Fibroblast of skin of left biceps (primary cell): ENCODE data around the gene TRMT61A.

Source experiments
- DNase-seq, 2 experiments: peaks; one replicate each; pipeline ENCODE4 v3.0.0-alpha.2; 2013; ENCODE audit warnings: low read depth in 2 of 2

Gene TRMT61A

DNA sequence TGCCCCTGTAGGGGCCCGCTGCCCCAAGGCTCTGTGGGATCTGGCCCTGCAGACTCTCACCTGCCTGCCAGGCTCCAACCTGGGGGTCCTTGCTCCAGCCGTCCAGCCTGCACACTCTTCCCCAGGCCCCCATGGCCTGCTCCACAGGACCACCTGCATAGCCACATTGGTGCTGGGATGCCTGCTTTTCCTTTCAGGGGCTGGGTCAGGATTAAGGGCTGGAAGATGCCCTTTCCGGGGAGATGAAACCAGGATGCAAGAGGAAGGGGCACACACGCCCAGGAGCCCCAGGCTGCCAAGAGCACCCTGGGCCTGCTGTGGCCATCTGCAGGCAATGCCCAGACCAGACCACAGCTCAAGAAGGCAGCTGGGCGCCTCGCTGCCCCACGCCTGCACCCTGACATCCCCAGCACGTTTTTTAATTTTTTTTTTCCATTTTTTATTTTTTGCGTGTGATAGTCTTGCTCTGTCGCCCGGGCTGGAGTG is 18.5 kb downstream of the TRMT61A start:
- no peak for DNase-seq

DNA sequence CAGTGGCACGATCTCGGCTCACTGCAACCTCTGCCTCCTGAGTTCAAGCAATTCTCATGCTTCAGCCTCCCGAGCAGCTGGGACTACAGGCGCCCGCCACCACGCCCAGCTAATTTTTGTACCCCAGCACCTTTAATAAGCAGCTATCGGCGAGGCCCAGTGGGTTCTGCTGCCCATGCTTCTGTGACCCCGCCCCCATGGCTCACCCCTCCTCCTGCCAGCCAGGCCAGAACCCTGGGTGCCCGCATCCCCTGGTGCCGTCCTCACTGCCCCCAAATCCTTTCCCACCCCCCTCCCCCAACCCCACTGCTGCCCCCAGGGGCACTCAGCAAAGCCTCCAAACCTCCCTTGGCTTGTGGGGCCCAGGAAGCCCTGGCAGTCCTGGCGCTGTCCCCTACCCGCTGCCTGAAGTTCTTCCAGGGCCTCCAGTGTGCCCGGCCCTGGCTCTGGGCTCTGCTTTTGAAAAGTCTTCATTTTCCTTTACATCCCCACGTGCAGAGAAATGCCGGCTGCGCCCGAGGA is 19.0 kb downstream of the TRMT61A start:
- DNase-seq: no peak

DNA sequence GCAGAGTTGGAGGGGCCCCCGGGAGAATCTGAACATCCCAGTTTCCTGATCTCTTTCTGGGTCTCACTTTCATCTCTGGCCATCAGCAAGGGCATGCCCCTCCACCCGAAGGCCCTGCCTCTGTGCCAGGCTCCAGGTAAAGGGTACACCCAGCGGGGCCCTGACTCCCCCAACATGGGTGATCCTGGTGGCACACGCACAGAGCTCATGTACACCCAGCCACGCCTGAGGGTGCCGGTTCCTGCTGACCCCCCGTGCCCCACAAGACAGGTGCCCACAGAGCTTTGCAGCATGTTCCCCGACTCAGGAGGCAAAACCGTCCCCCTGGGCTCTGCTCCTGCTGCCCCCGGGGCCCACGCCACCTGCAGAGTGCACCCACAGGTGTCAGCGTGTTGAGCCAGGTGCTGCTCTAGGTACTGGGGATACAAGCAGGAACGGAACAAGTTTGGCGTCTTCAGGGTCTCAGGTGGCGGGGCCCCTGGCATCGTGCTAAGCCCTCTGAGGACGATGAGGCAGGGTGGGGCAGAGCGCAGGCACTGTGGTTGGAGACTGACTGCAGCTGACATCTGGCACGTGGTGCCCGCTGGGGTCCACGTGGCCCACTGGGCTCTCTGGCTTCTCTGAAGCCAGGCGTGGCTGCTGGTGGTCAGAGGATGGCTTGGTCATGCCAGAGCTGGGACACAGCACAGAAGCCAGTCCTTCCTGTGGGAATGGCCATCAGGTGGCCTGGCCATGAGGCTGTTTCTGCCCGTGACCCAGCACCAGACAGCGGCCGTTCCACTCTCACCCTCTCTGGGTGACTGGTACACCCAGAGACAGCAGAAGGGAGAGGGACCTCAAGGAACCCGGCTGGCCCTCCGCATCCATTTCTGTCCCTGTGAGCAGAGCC is 19.7 kb downstream of the TRMT61A start:
- DNase-seq: no peak

DNA sequence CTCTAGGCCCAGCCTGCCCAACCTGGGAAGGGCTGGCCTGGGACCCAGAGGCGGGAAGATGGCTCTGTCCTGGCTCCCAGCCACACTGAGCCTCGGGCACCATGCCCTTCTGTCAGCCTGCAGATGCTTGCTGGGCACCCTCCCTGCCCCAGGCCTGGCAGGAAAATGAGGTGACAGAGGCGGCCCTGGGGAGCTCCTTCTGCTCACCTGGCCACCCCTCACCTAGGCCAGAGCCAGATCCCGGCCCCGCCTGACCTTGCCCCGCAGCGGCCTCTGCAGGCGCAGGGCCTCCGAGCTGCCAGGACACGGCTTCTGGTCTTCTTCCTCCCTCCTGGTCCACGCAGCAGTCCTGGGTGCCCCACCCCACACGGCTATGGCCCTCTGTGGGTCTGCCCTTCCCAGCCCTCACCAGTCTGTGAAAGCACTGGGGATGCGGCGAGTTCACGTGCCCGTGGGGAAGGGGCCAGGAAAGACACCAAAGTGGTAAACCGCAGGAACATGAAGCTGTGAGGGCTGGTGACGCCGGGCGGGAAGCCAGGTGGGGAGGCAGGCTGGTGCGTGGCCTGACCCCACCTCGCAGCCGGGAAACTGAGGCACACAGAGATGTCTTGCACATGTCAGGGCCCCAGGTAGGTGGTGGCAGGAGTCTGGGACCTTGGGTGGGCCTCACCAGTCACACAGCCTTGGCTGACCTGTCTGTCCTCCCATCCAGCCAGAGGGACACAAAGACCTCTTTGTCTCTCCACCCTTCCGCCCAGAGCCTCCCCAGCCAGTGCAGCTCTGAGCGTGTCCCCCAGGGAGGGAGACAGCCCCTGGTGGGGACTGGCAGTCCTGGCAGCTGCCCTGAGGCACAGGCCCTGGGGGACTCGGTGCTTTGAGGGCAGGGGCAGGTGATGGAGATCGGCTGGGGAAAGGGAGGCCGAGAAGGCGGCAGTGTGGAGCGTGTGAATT is 20.6 kb downstream of the TRMT61A start:
- DNase-seq: no peak

DNA sequence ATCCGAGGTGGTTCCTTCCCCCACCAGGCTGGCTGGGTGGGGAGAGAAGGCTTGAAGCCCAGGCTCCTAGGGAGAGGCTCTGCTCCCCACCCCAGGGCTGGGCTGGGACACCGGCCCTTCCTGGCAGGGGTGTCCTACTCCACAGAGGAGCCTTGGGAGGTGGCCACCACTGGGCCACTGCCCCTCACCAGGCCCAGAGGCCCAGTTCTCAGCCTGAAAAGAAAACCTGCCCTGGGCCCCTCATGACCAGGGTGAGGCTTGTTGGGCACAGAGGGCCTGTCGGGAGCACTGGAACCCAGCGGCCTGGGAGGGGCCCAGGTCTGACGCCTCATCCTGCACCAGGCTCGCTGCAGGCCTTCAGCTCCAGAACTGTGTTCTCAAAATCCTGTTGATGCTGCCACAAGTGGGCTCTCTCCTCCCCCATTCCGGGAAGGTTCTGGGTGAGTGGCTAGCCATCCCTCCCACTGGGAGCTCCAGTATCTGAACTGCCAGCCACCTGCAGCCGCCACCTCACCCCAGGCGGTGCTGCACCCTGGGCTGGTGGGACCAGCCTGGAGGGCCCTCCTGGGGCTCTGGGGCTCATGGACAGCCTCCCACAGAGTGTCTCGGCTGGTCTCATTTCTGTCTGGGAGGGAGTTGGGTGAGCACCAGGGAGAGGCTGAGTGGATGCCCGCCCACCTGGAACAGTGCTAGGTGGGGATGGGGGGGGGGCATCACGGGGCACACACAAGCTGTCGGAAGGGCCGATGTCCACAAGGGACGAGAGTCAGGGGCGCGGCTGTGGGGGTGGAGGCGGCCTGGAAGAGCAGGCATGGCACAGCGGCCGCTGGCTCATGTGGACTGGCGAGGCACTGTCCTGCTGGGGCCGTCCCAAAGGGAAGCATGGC is 21.7 kb downstream of the TRMT61A start:
- DNase-seq: no peak

GRCh38 chr14:103551338-103551762 is 22.4 kb downstream of the TRMT61A start:
- no peak for DNase-seq

GRCh38 chr14:103552011-103552845 is 23.2 kb downstream of the TRMT61A start:
- DNase-seq: no peak

- no peak for DNase-seq
Observed at GRCh38 chr14:103552846-103553210, 23.8 kb downstream of the TRMT61A start.

- DNase-seq: no peak
Observed at GRCh38 chr14:103555559-103556337, 26.8 kb downstream of the TRMT61A start.

DNA sequence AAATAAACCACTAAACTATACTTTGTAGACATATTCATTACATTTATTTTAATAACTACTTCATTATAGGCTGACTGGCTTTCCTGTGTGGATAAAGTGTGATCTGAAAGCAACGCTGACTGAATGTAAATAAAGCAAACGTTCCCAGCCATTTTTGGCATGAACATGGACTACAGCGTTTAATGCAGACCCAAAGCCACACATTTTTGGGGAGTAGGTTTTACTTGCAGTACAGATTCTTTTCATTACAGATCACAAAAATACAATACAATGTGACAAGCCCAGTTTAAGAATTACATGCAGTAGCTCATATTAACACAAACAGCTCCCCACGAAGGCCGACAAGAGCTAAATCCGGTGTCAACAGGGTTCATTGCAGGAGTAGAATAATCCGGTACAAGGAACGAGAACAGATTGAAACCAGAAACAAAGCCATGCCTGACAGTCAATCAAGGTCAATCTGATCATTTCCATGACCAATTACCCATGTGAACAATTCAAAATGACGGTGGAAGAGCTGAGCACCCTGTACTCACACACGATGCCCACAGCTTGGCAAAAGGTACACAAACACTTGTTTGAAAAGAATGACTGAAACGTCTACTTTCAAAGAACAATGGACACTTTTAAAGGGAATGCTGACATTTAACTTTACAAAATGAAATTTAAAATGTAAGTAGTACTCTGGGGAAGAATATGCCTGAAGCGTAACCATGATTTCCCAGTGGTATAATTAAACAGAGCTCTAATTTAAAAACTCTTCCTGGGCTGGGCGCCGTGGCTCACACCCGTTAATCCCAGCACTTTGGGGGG is 28.2 kb downstream of the TRMT61A start:
- no peak for DNase-seq

- no peak for DNase-seq
Observed at GRCh38 chr14:103558071-103558882, 29.3 kb downstream of the TRMT61A start.

DNA sequence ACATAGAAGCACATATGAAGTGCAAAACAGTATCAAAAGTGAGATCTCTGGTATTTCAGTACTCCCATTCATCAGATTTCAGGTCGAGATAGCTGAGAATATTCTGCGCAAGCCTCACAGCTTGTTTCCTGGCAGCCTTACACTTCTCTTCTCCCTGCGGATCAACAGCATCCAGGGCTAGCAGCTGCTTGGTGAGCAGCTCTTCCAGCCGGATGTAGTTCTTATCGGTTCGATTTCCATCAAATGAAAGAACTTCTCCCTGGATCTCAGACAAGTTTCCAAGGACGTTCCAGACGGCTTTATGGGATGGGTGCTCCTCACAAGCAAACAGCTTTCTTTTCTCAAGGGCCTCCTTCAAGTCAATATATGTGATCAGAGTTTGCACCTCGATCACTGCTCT is 30.8 kb downstream of the TRMT61A start:
- no peak for DNase-seq

DNA sequence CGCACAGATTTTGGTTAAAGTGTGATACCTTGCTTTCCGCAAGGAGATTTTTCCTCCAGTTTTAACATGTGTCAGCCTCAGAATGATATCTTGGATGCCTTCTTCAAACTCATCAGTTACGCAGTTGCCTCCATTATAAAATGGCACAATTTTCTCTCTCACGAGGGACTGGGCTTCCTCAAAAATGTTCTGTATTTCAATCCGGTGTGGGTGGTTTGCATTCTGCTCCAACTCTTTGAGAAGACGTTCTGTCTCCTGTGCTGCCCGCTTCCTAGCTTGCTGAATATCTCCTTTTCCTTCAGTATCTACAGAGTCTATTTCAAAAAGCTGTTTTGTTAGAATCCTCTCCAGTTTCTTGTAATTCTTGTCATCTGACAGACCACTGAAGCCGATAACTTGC is 31.7 kb downstream of the TRMT61A start:
- no peak for DNase-seq

DNA sequence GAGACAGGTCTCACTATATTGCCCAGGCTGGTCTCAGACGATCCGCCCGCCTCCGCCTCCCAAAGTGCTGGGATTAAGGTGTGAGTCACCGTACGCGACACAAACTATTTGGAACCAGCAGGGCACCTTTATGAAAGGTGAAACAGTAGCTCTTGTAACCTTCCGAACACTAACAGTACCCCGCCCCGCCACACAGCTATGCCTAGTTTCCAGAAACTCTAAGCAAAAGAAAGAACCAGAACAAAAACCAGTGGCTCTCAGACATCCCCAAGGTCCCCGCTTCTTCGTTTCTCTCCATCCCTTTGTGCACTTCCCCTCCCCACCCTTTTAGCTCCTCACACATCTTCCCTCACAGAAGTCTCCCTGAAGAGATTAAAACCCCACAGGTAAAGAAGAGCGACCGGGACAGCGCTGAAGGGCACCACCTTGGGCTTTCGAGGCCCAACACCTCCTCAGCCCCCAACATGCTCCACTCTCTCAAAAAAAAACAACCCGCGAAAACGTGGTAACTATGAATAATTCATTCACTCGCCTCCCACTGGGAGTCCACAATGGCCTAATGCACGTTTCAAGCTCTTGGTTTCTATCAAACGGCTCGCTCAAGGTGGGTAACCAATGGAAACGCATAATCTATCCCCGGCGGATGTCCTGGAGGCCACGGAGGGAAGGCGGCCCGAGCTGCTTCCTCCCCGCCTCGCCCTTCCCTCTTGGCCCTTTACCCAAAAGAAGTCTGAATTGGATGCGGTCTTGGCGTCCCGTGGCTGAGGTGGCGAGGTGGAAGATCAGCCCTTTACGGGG is 32.6 kb downstream of the TRMT61A start:
- no peak for DNase-seq

GRCh38 chr14:103562179-103562428 is 33.1 kb downstream of the TRMT61A start:
- DNase-seq: no peak

DNA sequence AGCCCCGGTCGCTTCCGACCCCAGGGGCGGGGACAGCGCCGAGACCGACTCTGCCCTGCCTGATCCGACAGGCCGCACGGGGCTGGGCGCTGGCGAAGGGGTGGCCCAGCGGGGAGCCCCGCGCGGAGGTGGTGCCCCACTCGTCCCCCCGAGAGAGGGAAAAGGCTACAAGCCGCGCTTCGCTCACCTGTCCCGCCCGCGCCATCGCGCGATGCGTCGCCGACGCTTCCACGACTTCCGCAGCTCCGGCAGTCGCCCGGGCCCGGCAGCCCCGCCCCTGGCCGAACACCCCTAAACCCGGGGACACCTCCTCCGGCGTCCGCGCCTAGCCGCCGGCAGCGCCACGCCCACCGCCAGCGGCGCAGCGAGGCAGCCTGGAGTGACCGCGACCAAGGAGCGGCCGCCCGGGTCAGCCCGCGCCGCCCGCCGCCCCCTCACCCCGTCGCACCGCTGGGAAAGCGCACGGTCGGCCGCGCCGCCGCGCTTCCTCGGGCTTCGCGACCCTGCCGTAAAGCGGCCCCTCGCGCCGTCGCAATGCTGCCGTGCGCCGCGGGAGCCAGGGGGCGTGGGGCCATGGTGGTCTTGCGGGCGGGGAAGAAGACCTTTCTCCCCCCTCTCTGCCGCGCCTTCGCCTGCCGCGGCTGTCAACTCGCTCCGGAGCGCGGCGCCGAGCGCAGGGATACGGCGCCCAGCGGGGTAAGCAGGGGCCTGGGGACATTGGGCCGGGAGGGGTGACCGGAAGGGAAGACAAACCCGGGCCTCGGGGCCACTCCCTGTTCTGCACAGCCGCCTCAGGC is 33.6 kb downstream of the TRMT61A start, which contains the start of the genes BAG5 and COA8:
TSS of gene BAG5 (minus strand) at position 229 of the 797 bp plus-strand sequence. CDS start 1,493 bp downstream, outside the sequence.
TSS of gene COA8 (plus strand) at position 532 of the 797 bp plus-strand sequence. CDS start at position 574, 42 bp downstream.
- peak; percentile 41 to 51 for DNase-seq
